Stimulated activated naive B cell treated with anti-CD40 and anti-IgM and Interleukin-4, amounts not matched to agents 10 μg/mL and 1 μg/mL and 100 μg/mL, for 72 hours (primary cell): ENCODE measurements around the gene CARMIL1.
"Not testable (repeated sequence)": the region's sequence is repeated elsewhere in the genome, so short reads cannot be mapped to it uniquely, and the experiment has no call there.

Source experiments
- ATAC-seq, 2 donors: fragments of 150-1000 bp; cut with Tn5 transposase; replicated peaks; 2 replicates each; pipeline ENCODE4 v1.10.0; 2021; ENCODE audit warnings: moderate library complexity in 1 of 2
- DNase-seq: peaks from one replicate; pipeline ENCODE4 v3.0.0; 2021
- H3K27ac Mint-ChIP-seq: one replicate; pipeline ENCODE4 v1.8.0; 2022; ENCODE audit warnings: mild to moderate bottlenecking, mixed read lengths
- H3K27me3 Mint-ChIP-seq, 2 donors: one replicate each; pipeline ENCODE4 v1.8.0; 2022; ENCODE audit warnings: mixed read lengths in 2 of 2
- H3K36me3 Mint-ChIP-seq, 2 donors: one replicate each; pipeline ENCODE4 v1.8.0; 2022; ENCODE audit warnings: mixed read lengths in 2 of 2, mild to moderate bottlenecking in 1 of 2
- H3K4me1 Mint-ChIP-seq, 2 donors: one replicate each; pipeline ENCODE4 v1.8.0; 2022; ENCODE audit warnings: mixed read lengths in 2 of 2, mild to moderate bottlenecking in 1 of 2
- H3K4me3 Mint-ChIP-seq, 2 donors: one replicate each; pipeline ENCODE4 v1.8.0; 2022; ENCODE audit warnings: mild to moderate bottlenecking in 2 of 2, mixed read lengths in 2 of 2, moderate library complexity in 1 of 2
- H3K9me3 Mint-ChIP-seq, 2 donors: one replicate each; pipeline ENCODE4 v1.8.0; 2022; ENCODE audit warnings: mixed read lengths in 2 of 2, mild to moderate bottlenecking in 1 of 2

Gene CARMIL1

DNA sequence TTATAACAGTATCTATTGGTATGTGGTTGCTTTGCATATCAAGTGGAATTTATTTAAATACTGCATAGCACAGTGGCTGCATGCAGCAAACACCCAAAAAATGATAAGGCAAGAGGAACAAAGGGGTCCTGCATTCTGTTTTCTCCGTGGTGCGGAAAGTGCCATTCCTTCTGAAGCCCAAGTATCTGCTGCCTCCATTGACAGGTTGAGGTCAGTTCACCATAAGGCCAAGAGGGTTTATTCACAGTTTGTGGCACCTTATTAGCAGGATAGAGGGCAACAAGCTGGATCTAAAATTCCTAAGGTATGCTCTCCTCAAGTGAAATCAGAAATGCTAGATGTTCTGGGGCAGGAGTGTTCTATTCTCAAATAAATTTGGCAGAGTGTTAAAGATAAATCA lies 9.3 kb downstream of the CARMIL1 start:
- Mint-ChIP-seq H3K4me1 (peaks cover 0 to 5% of the 10 kb centered on the region in 2 donors), H3K27me3 (no peaks in the 10 kb centered on the region), H3K4me3 (no peak overlapping the region), H3K36me3 (peaks cover 0 to 2% of the 10 kb centered on the region in 2 donors), H3K27ac (no peak overlapping the region), H3K9me3 (no peaks in the 10 kb centered on the region)
- DNase-seq: no peak
- ATAC-seq: no peak

DNA sequence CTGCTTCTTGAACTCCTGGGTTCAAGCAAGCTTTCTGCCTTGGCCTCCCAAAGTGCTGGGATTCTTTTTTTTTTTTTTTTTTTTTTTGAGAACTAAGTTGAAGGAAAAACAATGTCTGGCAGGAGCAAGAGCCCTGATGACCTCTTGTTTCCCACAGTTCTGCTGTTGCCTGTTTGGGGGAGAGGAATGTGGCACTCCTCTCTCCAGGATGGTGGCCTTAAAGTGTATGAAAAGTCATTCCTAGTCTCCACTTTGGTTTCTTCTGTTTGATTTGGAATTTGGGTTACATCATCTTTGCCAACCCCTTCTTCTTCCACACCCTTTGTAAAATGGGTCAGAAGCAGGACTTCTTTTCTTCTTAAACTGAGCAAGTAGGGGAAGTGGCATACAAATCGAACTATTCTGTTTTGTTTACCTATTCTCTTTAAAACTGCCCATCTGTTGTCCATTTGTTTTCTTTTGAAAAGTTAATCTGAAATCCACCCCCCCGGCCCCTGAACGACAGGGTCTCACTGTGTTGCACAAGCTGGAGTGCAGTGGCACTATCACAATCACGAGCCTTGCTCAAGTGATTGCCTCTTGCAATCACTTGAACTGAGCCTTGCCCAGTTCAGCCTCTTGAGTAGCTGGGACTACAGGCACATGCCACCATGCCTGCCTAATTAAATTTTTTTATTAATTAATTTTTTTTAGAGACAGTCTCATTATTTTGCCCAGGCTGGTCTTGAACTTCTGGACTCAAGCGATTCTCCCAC lies 11.3 kb downstream of the CARMIL1 start:
- Mint-ChIP-seq H3K9me3 (no peaks in the 10 kb centered on the region), H3K4me3 (no peak overlapping the region), H3K27me3 (no peaks in the 10 kb centered on the region), H3K4me1 (peaks cover 0 to 5% of the 10 kb centered on the region in 2 donors), H3K27ac (no peak overlapping the region), H3K36me3 (peaks cover 0 to 2% of the 10 kb centered on the region in 2 donors)
- ATAC-seq: no peak
- DNase-seq: no peak

DNA sequence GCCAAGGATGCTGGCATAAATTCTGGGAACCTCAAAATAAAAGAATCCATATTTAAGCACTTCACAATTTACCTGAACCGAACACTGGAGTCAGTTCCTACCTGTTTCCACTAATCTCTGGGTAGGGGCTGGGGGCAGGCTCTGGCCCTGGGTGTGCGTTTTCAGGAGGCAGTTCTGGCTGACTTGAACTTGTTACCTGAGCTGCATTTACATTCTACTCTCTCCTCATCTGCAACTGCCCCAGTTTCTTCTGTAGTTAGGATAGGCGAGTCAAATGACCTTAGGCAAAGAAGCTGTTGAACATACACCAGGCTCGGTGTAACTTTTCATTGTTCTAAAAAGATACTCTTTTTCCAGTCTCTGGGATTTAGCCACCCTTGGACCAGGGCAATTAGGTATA lies 13.2 kb downstream of the CARMIL1 start:
- no peak for DNase-seq
- Mint-ChIP-seq H3K4me3 (no peak overlapping the region), H3K4me1 (peaks cover 1 to 22% of the 10 kb centered on the region in 2 donors), H3K27me3 (no peaks in the 10 kb centered on the region), H3K9me3 (no peaks in the 10 kb centered on the region), H3K27ac (no peak overlapping the region), H3K36me3 (peaks cover 0 to 2% of the 10 kb centered on the region in 2 donors)
- ATAC-seq: no peak

DNA sequence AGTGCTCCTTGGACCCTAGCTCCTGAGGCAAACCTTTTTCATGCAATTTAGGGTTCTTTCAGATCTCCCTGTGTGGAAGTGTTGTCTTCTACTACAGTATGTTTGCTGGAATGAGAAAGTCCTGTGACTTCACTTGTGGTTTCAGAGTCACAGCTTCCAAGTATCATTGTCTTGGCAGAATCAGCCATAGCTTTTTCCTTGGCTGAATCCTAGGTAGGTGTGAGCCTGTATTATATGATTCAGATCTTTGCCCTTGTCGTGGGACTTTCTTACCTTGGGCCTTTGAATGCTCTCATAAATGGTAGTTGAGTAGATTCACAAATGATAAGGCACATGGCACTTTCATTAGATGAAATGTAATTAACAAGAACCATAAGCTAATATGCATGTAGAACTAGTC lies 16.5 kb downstream of the CARMIL1 start:
- Mint-ChIP-seq H3K36me3 (no peaks in the 10 kb centered on the region), H3K4me3 (no peak overlapping the region), H3K9me3 (no peaks in the 10 kb centered on the region), H3K4me1 (peaks cover 5 to 27% of the 10 kb centered on the region in 2 donors), H3K27ac (no peak overlapping the region), H3K27me3 (no peaks in the 10 kb centered on the region)
- no peak for ATAC-seq
- DNase-seq: no peak

DNA sequence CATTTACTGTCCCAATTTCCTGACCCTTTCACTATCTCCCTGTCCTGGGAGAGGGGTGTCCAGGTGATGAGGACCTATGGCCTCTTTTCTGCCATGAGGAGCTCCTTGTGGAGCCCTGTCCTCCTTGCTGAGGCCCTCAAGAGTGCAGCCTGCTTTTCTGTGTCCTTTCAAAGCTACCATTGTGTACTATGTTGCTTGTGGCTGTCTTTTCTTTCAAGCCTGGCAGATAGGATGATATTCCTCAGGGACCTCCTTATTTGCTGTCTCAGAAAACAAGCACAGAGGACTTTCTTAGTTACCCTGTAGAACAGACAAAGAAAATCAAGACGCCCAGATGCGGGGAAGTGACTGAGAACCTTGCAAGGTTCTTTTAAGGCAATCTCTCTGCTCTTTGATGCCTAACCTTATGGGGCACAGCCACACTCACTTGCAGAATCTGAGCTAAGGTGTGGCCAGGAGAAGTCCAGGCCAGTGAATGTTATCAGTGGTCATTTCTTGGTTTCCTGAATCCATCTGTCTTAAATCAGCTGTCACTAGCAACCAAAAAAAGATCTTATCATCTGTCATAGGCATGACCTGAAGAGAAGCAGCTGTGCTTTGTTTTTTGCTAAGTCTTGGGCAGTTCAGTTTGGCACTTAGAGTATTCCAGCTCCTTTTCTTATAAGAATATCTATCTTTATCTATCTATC lies 17.2 kb downstream of the CARMIL1 start:
- Mint-ChIP-seq H3K4me3 (no peak overlapping the region), H3K4me1 (peaks cover 10 to 33% of the 10 kb centered on the region in 2 donors), H3K36me3 (no peaks in the 10 kb centered on the region), H3K27ac (no peak overlapping the region), H3K9me3 (no peaks in the 10 kb centered on the region), H3K27me3 (no peaks in the 10 kb centered on the region)
- no peak for DNase-seq
- no peak for ATAC-seq

DNA sequence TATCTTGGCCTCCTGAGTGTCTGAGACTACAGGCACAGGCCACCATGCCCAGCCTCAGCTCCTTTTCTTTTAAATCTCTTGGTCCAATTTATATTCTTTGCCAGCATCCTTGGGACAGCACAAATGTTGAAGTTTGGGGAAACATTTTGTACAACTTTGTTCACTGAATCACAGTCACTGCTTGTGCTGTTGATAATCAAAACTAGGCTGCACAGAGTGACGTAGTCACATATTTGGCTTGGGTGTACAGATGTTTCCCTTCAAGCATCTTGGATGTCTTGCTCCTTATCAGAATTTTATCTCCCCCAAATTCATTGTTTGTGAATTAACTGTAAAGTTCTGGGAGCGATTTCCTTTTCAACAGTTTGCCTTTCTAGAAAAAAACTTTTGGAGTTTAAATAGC lies 17.9 kb downstream of the CARMIL1 start:
- Mint-ChIP-seq H3K27me3 (no peaks in the 10 kb centered on the region), H3K36me3 (no peaks in the 10 kb centered on the region), H3K9me3 (no peaks in the 10 kb centered on the region), H3K27ac (no peak overlapping the region), H3K4me1 (peaks cover 15 to 40% of the 10 kb centered on the region in 2 donors), H3K4me3 (no peak overlapping the region)
- no peak for ATAC-seq
- no peak for DNase-seq

DNA sequence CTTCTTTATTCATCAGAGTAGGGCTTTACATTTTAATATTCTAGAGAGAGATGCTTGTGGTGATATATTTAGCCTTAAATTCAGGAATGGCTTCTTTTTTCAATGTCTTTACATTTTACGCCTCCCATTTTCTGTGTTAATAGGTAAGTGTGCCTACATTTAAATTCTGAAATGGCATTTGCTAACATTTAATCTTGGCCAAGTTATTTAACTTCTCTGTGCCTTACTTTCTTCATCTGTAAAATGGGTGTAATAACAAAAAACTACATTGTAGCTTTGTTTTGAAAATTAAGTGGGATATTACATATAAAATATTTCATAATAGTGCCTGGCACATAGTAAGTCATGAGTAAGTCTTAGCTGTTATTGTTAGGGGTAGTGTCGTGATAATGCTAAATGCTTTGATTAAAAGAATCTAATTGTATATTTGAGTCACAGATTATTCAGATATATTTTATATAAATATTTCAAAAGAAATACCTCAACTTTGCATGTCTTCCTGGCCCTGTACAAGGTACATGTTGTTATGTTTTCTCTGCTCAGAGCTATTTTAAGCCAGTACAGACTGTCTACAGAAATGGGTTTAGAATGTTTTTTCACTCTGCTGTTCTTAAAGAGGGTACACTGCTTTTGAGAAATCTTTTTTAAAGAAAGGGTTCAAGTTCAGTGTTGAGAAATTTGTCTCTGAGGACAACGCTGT lies 18.8 kb downstream of the CARMIL1 start:
- Mint-ChIP-seq H3K27ac (no peak overlapping the region), H3K9me3 (no peaks in the 10 kb centered on the region), H3K36me3 (no peaks in the 10 kb centered on the region), H3K4me1 (peaks cover 21 to 50% of the 10 kb centered on the region in 2 donors), H3K4me3 (peak overlapping the region in 1 of 2 donors; percentile 14), H3K27me3 (no peaks in the 10 kb centered on the region)
- DNase-seq (no peak), ATAC-seq (peak in 1 of 2 donors; percentile 28)

DNA sequence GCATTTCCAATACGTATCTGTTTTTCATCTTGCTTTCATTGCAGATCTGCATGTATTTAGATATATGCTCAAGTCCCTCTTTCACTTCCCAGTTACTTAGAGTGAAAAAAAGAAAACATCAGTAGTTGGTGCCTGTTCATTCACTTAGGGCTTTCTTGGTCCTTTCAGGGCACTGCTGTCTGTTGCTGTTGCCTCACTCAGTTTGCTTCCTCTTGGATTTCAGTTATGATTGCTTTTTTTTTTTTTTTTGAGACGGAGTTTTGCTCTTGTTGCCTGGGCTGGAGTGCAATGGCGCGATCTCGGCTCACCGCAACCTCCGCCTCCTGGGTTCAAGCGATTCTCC lies 19.3 kb downstream of the CARMIL1 start:
- ATAC-seq: peak; percentile 39 to 68
- H3K4me1 Mint-ChIP-seq: peaks cover 22 to 50% of the 10 kb centered on the region in 2 donors
- not testable (repeated sequence) for H3K36me3 Mint-ChIP-seq, H3K9me3 Mint-ChIP-seq, H3K27ac Mint-ChIP-seq, DNase-seq, H3K27me3 Mint-ChIP-seq
- peak overlapping the region in 1 of 2 donors; percentile 14 for H3K4me3 Mint-ChIP-seq

DNA sequence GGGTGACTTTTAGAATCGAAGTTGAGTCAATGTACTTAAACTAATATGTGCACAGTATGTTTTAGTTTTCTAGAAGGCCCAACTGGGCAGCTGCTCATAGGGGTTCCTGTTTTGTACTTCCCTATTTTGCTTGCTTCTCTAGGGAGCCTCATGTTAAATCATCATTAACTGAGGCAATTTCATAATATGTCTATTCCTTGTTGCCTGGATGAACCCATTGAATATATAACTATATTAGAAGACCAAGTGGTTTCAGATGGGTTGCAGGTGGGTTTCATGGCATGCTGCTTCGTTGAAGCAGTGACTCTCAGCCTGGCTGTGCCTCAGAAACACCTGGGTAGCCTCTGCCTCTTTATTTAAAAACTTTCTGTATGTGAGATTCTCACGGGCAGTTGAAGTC lies 22.2 kb downstream of the CARMIL1 start:
- no peak for DNase-seq
- no peaks in the 10 kb centered on the region for H3K27me3 Mint-ChIP-seq
- H3K4me1 Mint-ChIP-seq: peaks cover 22 to 43% of the 10 kb centered on the region in 2 donors
- peak; percentile 87 to 90 for ATAC-seq
- no peaks in the 10 kb centered on the region for H3K36me3 Mint-ChIP-seq
- H3K4me3 Mint-ChIP-seq: no peak overlapping the region
- no peaks in the 10 kb centered on the region for H3K9me3 Mint-ChIP-seq
- H3K27ac Mint-ChIP-seq: no peak overlapping the region

DNA sequence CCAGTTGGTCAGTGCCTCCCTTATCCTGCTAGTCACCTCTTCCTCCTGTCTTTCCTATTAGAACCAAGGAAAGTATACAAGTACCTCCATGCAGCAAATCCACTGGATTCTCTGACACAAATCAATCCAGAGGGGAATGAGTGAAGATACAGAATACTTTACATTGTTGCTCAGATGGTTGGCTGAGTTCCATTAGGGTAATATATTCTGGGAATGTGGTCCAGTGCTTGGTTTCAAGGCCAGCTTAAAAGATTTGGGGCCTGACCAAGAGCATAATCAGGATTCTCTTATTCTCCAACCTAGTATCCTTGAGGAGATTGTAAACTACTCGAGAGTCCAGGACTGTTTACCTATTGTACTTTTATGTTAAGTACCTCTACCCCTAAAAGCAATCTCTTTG lies 23.0 kb downstream of the CARMIL1 start:
- no peak for ATAC-seq
- Mint-ChIP-seq H3K27me3 (no peaks in the 10 kb centered on the region), H3K27ac (no peak overlapping the region), H3K36me3 (no peaks in the 10 kb centered on the region), H3K4me3 (no peak overlapping the region), H3K4me1 (peaks cover 22 to 35% of the 10 kb centered on the region in 2 donors), H3K9me3 (no peaks in the 10 kb centered on the region)
- no peak for DNase-seq

DNA sequence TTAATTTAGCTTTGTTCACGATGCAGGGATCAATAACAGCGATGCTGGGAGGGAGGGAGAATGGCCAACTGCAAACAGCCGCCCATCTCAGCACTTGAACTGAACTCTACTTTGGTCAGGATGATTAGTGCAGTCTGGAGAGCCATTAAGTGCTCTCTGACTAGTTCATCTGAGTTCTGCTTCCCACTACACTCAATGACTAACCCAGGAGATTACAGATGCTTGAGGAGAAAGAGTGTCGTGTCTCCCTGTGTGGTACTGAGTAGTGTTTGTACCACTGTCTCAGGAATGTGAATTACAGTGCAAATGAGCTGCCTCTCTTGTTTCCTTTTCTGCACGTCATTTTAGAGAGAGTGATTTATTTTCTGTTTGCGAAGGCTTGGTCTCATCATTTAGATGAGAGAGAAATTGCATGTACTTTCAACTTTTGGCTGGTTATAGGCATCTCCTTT lies 23.5 kb downstream of the CARMIL1 start:
- no peaks in the 10 kb centered on the region for H3K36me3 Mint-ChIP-seq
- H3K27me3 Mint-ChIP-seq: no peaks in the 10 kb centered on the region
- no peaks in the 10 kb centered on the region for H3K9me3 Mint-ChIP-seq
- ATAC-seq: peak; percentile 14 to 35
- H3K4me1 Mint-ChIP-seq: peaks cover 18 to 33% of the 10 kb centered on the region in 2 donors
- no peak for DNase-seq
- no peak overlapping the region for H3K4me3 Mint-ChIP-seq
- H3K27ac Mint-ChIP-seq: no peak overlapping the region

DNA sequence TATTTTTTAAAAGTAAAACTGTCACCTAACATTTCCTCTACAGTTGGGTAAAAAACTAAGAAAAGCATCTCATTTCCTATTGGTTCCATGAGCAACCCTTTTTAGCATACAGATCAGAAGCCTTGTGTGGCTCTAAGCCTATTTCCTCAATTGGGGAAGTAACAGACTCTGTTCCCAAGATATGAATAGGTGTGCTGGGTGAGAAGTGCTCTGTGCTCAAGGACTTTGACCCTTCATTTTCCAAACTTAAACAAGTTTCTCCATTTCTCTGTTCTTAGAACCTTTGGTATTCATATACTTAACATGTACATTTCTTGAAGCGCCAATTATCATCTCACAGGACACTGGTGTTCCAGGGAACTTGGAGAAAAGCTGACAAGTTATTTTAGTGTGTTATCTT lies 24.1 kb downstream of the CARMIL1 start:
- no peak overlapping the region for H3K27ac Mint-ChIP-seq
- DNase-seq (no peak), ATAC-seq (no peak)
- peaks cover 17 to 34% of the 10 kb centered on the region in 2 donors for H3K4me1 Mint-ChIP-seq
- H3K4me3 Mint-ChIP-seq: no peak overlapping the region
- H3K27me3 Mint-ChIP-seq: no peaks in the 10 kb centered on the region
- H3K36me3 Mint-ChIP-seq: no peaks in the 10 kb centered on the region
- no peaks in the 10 kb centered on the region for H3K9me3 Mint-ChIP-seq

DNA sequence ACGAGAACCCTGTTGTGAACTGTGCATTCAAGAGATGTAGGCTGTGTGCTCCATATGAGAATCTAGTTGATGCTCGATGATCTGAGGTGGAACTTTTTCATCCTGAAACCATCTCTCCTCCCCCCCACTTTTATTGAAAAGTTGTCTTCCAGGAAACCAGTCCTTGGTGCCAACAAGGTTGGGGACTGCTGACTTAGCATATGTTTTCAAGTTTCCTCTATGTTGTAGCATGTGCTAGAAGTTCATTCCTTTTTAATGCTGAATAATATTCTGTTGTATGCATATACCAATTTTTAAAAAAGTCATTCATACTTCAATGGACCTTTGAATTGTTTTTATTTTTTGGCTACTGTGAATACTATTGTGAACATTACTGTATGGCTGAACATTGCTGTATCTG lies 27.2 kb downstream of the CARMIL1 start:
- Mint-ChIP-seq H3K36me3 (no peaks in the 10 kb centered on the region), H3K4me3 (no peak overlapping the region), H3K9me3 (no peaks in the 10 kb centered on the region), H3K27ac (no peak overlapping the region), H3K4me1 (peaks cover 11 to 21% of the 10 kb centered on the region in 2 donors), H3K27me3 (no peaks in the 10 kb centered on the region)
- ATAC-seq: no peak
- DNase-seq: no peak

DNA sequence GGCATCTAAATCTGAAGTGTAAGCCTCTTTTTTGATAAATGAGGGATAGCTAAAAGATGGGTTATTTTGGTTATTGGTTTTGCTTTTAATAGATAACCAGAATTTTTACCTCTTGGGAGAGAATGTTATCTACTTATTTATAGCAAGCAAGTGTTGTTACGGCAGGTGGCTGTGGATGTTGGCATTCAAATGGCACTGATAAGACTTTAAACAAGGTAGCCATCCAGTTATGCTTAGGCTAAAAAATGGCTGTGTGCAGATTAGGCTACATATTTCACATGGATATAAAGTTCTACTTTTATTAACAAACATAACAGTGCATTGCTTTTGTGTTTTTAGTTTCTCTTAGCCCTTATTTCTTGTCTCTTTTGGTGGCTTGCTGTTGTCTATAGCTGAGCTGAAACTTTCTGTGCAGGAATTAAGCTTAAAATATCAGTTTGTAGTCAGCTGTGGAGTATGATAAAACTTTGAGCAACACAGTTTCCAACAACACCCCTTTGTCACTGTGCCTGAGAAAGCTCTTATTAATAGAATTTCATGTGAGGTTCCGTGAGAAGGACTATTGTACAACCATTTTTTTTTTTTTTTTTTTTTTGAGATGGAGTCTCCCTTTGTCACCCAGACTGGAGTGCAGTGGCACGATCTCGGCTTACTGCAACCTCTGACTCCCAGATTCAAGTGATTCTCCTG lies 28.8 kb downstream of the CARMIL1 start:
- H3K27me3 Mint-ChIP-seq: no peaks in the 10 kb centered on the region
- ATAC-seq (no peak), DNase-seq (no peak)
- H3K4me1 Mint-ChIP-seq: peaks cover under 1 to 16% of the 10 kb centered on the region in 2 donors
- H3K9me3 Mint-ChIP-seq: no peaks in the 10 kb centered on the region
- no peaks in the 10 kb centered on the region for H3K36me3 Mint-ChIP-seq
- no peak overlapping the region for H3K4me3 Mint-ChIP-seq
- no peak overlapping the region for H3K27ac Mint-ChIP-seq
